GM12872 (cell line): ENCODE data around the gene AQP12B.

Experiments used
- TF ChIP-seq, protein P1 (sequence below): IDR thresholded peaks from 3 replicates; pipeline ENCODE4 v1.5.1; 2011; ENCODE audit warnings: low read depth, mild to moderate bottlenecking, low read length, moderate library complexity; ENCODE audit not compliant: insufficient read depth

AQP12B gene

GRCh38 chr2:240711701-240712100, 29.0 kb upstream of the AQP12B start:
- TF ChIP-seq, protein P1, sequence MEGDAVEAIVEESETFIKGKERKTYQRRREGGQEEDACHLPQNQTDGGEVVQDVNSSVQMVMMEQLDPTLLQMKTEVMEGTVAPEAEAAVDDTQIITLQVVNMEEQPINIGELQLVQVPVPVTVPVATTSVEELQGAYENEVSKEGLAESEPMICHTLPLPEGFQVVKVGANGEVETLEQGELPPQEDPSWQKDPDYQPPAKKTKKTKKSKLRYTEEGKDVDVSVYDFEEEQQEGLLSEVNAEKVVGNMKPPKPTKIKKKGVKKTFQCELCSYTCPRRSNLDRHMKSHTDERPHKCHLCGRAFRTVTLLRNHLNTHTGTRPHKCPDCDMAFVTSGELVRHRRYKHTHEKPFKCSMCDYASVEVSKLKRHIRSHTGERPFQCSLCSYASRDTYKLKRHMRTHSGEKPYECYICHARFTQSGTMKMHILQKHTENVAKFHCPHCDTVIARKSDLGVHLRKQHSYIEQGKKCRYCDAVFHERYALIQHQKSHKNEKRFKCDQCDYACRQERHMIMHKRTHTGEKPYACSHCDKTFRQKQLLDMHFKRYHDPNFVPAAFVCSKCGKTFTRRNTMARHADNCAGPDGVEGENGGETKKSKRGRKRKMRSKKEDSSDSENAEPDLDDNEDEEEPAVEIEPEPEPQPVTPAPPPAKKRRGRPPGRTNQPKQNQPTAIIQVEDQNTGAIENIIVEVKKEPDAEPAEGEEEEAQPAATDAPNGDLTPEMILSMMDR, result no peak

- TF ChIP-seq, protein P1, result no peak
Observed at GRCh38 chr2:240711296-240711695, 28.6 kb upstream of the AQP12B start.

- TF ChIP-seq, protein P1, result no peak
Observed at GRCh38 chr2:240708457-240708856, 25.8 kb upstream of the AQP12B start.

DNA sequence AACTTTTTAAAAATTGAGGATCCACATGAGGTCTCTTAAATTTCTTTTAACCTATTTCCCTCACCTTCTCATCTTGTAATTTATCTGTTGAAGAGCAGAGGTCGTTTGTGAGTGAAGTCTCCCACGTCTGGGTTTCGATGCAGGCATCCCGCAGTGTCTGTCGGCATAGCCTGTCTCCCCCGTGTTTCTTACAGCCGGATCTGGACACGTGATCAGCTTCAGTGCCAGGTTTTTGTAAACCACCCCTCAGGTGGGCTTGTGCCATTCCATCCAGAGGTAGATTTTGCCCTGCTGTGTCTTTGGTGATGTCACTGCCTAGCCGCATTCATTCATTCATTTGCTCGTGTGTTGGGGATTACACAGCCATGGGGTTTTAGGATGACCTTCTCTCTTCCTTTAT, 25.1 kb upstream of the AQP12B start:
- TF ChIP-seq, protein P1, result no peak

- TF ChIP-seq, protein P1, result no peak
Observed at GRCh38 chr2:240707043-240707756, 24.5 kb upstream of the AQP12B start.

GRCh38 chr2:240705204-240705791, 22.6 kb upstream of the AQP12B start:
- TF ChIP-seq, protein P1, result no peak

- TF ChIP-seq, protein P1, result no peak
Observed at GRCh38 chr2:240704651-240705050, 22.0 kb upstream of the AQP12B start.
